Karpas-422 (cell line): ENCODE data around the gene DSCAM. TPM values are rescaled to one million over a fixed set of nuclear protein-coding genes. Genes with fewer than 3 reads are reported as not detected.

ENCODE experiments used
- DNase-seq: peaks from one replicate; pipeline ENCODE4 v3.0.0-alpha.2; 2015
- H2AFZ ChIP-seq: fragments of 200-600 bp; sonication (generic); 2 replicates; pipeline ENCODE4 v1.6.1; 2014; ENCODE audit warnings: antibody characterized with exemption, low read length, mixed read lengths
- H3K27ac ChIP-seq: fragments of 200-600 bp; sonication (generic); 2 replicates; pipeline ENCODE4 v1.5.1; 2014; ENCODE audit warnings: mild to moderate bottlenecking, low read length, moderate library complexity
- H3K27me3 ChIP-seq: fragments of 200-600 bp; sonication (generic); 2 replicates; pipeline ENCODE4 v1.6.1; 2014; ENCODE audit warnings: low read length, mixed read lengths
- H3K36me3 ChIP-seq: fragments of 200-600 bp; sonication (generic); 2 replicates; pipeline ENCODE4 v1.6.1; 2014; ENCODE audit warnings: low read length, mixed read lengths; ENCODE audit not compliant: insufficient read depth
- H3K4me1 ChIP-seq: fragments of 200-600 bp; sonication (generic); 2 replicates; pipeline ENCODE4 v1.6.1; 2014; ENCODE audit warnings: mild to moderate bottlenecking, low read length, mixed read lengths
- H3K4me2 ChIP-seq: fragments of 200-600 bp; sonication (generic); 2 replicates; pipeline ENCODE4 v1.6.1; 2014; ENCODE audit warnings: low read length, low read depth, mild to moderate bottlenecking; ENCODE audit not compliant: poor library complexity, severe bottlenecking
- H3K4me3 ChIP-seq: fragments of 200-600 bp; sonication (generic); 2 replicates; pipeline ENCODE4 v1.5.1; 2014; ENCODE audit warnings: mild to moderate bottlenecking, antibody characterized with exemption, low read length, mixed read lengths
- H3K79me2 ChIP-seq: fragments of 200-600 bp; sonication (generic); 2 replicates; pipeline ENCODE4 v1.6.1; 2014; ENCODE audit warnings: mild to moderate bottlenecking, low read length, mixed read lengths
- H3K9ac ChIP-seq: fragments of 200-600 bp; sonication (generic); 2 replicates; pipeline ENCODE4 v1.6.0; 2014; ENCODE audit warnings: low read length
- H3K9me2 ChIP-seq: fragments of 200-600 bp; sonication (generic), shearing (Covaris generic); replicated peaks from 2 replicates; pipeline ENCODE4 v1.6.0; 2014; ENCODE audit warnings: mild to moderate bottlenecking, low read length, moderate library complexity; ENCODE audit not compliant: insufficient read depth
- H3K9me3 ChIP-seq: fragments of 300-700, 200-600 bp; sonication (generic); 2 replicates; pipeline ENCODE4 v1.6.1; 2014; ENCODE audit warnings: low read length, mixed read lengths
- H4K20me1 ChIP-seq: fragments of 200-600 bp; sonication (generic); 2 replicates; pipeline ENCODE4 v1.6.1; 2014; ENCODE audit warnings: mild to moderate bottlenecking, antibody characterized with exemption, low read length, low read depth; ENCODE audit not compliant: insufficient read depth
- total RNA-seq: library from RNA; depleted of rRNA; stranded (reverse); fragments of >200 nt; shearing (Covaris generic); gene quantifications from 2 replicates; pipeline ENCODE4 v1.2.3, GENCODE V29; 2014; ENCODE audit warnings: low replicate concordance

Gene DSCAM
- total RNA-seq, 1 experiment from 2014 or later = not detected

DNA sequence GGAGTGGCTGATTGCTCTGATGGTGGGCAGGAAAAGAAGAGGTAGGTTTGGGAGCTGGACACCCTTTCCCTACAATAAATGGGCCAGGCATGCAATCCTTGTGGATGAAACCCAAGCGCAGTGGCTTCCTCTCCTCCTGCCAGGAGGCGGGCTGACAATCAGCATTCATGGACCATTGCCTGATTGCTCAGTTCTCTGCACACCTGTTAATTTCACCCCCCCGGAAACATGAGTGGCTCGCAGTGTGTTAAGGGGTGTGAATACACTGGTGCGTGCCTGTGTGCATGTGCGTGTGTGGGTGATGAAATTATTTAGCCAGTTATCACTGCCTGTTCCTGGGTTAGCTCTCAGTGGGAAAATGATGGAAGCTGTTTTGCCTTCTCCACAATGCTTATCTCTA, 669.0 kb downstream of the DSCAM start:
- Histone ChIP-seq H4K20me1 (no peaks in the 10 kb centered on the region), H3K27ac (no peak overlapping the region), H3K9me3 (no peaks in the 10 kb centered on the region; the same call in 1 of the 2 replicates), H3K9ac (no peak overlapping the region), H3K36me3 (no peaks in the 10 kb centered on the region), H3K4me2 (no peak overlapping the region), H3K27me3 (no peaks in the 10 kb centered on the region), H2AFZ (no peak overlapping the region), H3K79me2 (no peaks in the 10 kb centered on the region), H3K9me2 (no peaks in the 10 kb centered on the region), H3K4me1 (no peaks in the 10 kb centered on the region), H3K4me3 (no peak overlapping the region)
- DNase-seq = no peak

DNA sequence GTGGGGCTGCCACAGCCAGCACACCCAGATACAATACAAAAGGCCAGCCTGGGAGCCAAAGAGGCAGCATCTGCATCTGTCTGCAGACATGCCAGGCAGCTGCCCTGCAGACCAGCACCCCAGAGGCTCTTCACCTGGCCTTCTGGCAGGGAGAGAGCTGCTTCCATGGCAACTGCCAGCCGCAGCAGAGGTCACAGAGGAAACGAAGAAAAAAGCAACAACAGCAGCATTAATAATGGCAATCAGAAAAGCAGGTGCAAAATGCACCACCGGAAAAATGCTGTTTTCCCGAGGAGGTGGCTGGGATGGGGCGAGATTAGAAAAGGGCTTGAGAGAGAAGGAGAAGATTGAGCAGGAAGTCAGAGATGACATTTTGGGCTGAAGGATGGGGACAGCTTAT, 670.2 kb downstream of the DSCAM start:
- Histone ChIP-seq H3K27me3 (no peaks in the 10 kb centered on the region), H3K9me2 (no peaks in the 10 kb centered on the region), H3K79me2 (no peaks in the 10 kb centered on the region), H3K36me3 (no peaks in the 10 kb centered on the region), H3K9ac (no peak overlapping the region), H2AFZ (no peak overlapping the region), H4K20me1 (no peaks in the 10 kb centered on the region), H3K4me1 (no peaks in the 10 kb centered on the region), H3K4me3 (no peak overlapping the region), H3K9me3 (no peaks in the 10 kb centered on the region; the same call in 1 of the 2 replicates), H3K4me2 (no peak overlapping the region), H3K27ac (no peak overlapping the region)
- DNase-seq = no peak

DNA sequence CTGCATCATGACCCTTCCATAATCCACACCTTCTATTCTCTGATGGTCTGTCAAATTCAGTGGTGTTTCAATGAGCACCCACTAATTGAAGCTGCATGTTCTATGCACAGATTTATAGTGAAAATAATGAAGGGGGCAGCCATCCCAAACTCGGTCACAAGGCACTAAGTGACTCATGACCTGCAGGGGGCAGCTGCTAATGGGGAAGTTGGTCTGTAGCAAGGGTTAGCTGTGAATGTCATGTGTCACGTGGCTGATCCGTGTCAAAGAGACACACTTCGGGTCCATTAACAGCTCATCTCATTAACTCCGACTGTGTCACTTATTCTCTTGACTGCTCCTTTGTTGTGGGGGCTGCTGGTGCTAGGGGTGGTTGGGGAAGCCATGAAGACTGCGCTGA, 673.1 kb downstream of the DSCAM start:
- H3K27me3 ChIP-seq = no peaks in the 10 kb centered on the region
- H3K9me2 ChIP-seq = no peaks in the 10 kb centered on the region
- no peaks in the 10 kb centered on the region for H3K36me3 ChIP-seq
- H3K27ac ChIP-seq = no peak overlapping the region
- no peak overlapping the region for H2AFZ ChIP-seq
- H3K9ac ChIP-seq = no peak overlapping the region
- H3K4me2 ChIP-seq = no peak overlapping the region
- no peaks in the 10 kb centered on the region for H3K79me2 ChIP-seq
- H3K4me3 ChIP-seq = no peak overlapping the region
- no peaks in the 10 kb centered on the region for H4K20me1 ChIP-seq
- H3K9me3 ChIP-seq = no peaks in the 10 kb centered on the region
- DNase-seq = no peak
- no peaks in the 10 kb centered on the region for H3K4me1 ChIP-seq

DNA sequence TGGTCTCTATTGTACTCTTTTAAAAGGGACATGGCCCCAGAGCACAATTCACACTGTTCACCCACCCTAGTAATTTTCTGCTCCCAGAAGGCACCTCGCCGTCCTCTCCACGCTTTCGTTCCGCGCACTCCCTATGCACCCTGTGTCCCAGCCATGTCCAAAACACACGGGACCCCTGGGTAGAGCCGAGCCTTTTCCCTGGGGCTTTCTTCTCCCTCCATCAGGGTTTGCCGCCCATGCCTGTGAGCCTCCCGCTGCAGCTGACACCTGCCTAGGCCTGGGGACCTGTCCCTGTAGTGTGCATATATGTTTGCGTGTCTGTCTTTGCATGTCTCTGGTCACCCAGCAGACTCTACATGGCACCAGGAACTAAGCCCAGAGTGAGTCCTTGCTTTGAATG, 677.0 kb downstream of the DSCAM start:
- H3K9me2 ChIP-seq = no peaks in the 10 kb centered on the region
- H3K9ac ChIP-seq = no peak overlapping the region
- H3K27ac ChIP-seq = no peak overlapping the region
- H3K27me3 ChIP-seq = no peaks in the 10 kb centered on the region
- H3K36me3 ChIP-seq = no peaks in the 10 kb centered on the region
- H4K20me1 ChIP-seq = no peaks in the 10 kb centered on the region
- no peak overlapping the region for H3K4me2 ChIP-seq
- no peaks in the 10 kb centered on the region for H3K4me1 ChIP-seq
- H3K4me3 ChIP-seq = no peak overlapping the region
- peaks cover 5% of the 10 kb centered on the region; the same call in 1 of the 2 replicates for H3K9me3 ChIP-seq
- no peak overlapping the region for H2AFZ ChIP-seq
- DNase-seq = no peak
- H3K79me2 ChIP-seq = no peaks in the 10 kb centered on the region

DNA sequence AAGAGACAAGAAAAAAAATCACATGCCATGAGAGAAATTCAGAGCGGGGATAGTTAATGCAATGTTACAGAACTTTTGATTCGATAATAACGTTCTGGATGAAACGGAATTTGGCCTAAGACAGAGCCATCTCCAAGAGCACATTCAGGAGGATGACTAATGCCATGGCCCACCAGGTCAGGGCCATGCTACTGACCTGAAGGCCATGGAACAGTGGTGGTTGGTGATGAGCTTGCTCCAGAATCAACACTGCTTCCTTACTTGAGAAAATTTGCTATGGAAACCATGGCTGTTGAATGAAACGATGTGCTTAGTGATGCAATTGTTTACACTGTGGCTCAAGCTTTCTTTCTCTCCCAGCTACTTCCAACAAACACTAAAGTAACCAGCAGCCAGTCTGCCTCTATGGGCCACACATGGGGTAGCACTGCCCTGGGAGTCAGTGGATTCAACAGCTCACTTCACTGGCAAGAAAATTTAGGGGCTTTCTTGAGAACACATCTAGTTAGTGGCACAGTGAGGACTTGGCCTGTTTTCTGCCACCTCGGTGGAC, 680.6 kb downstream of the DSCAM start:
- no peaks in the 10 kb centered on the region for H4K20me1 ChIP-seq
- no peaks in the 10 kb centered on the region for H3K4me1 ChIP-seq
- no peak overlapping the region for H3K4me3 ChIP-seq
- no peak overlapping the region for H2AFZ ChIP-seq
- no peak overlapping the region for H3K27ac ChIP-seq
- H3K36me3 ChIP-seq = no peaks in the 10 kb centered on the region
- no peak for DNase-seq
- no peaks in the 10 kb centered on the region for H3K79me2 ChIP-seq
- H3K4me2 ChIP-seq = no peak overlapping the region
- H3K9me3 ChIP-seq = peaks cover 5% of the 10 kb centered on the region; the same call in 1 of the 2 replicates
- no peaks in the 10 kb centered on the region for H3K9me2 ChIP-seq
- H3K27me3 ChIP-seq = no peaks in the 10 kb centered on the region
- H3K9ac ChIP-seq = no peak overlapping the region

DNA sequence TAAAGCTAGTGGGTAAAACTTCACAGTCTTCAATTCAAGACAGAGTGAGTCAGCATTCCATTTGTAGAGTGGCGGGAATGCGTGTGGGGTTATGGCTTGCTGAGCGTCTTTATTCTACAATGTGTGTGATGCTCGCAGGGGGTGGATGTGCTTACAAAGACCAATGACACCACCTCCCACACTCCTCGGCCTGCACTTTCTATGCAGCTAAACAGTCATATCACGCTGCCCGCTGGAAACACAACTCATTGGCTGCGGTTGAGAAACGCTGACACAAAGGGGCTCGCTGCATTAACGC, 681.2 kb downstream of the DSCAM start:
- H3K79me2 ChIP-seq = no peaks in the 10 kb centered on the region
- H3K4me1 ChIP-seq = no peaks in the 10 kb centered on the region
- H3K4me3 ChIP-seq = no peak overlapping the region
- H3K4me2 ChIP-seq = no peak overlapping the region
- H3K27me3 ChIP-seq = no peaks in the 10 kb centered on the region
- no peak overlapping the region for H3K9ac ChIP-seq
- H3K9me3 ChIP-seq = peaks cover 5% of the 10 kb centered on the region; the same call in 1 of the 2 replicates
- H3K9me2 ChIP-seq = no peaks in the 10 kb centered on the region
- DNase-seq = no peak
- H3K27ac ChIP-seq = no peak overlapping the region
- H2AFZ ChIP-seq = no peak overlapping the region
- H4K20me1 ChIP-seq = no peaks in the 10 kb centered on the region
- H3K36me3 ChIP-seq = no peaks in the 10 kb centered on the region

DNA sequence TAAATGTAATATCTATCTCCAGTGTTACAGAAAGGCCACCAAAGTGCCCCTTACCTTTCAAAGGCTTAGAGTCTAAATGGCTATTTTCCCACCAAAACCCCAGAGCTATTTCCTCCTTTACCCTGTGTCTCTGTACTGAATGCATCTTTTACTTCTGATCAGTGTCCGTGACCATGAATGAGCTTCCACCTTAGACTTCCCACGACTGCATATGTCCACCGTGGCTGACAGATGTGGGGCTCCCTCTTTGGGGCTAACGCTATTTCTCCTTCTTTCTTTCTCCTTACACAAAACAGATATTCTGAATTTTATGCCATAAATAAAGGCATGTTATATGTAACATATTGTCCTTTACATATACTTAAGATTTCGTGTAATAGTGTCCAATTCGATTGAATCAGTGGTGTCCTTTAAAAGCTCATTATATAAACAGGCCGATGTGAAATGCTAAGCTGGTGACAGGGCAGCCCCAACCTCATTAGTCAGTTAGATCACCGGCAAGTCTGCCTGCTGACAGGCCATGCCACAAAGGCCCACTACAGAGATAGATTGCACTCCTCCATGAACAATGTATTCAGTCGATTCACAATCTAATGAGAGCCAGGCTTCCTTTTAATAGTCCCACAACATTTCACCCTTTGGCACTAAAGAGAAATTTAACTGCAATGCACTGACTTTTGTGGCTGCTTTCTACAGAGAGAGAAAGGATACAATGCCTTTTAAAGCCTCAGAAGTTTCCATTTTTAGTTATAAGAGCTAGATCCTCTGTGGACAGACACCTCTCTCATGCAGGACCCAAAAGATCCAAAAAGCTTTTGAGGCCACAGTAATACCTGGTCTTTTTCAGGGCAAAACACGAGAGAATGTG, 681.8 kb downstream of the DSCAM start:
- H2AFZ ChIP-seq = no peak overlapping the region
- no peak overlapping the region for H3K4me2 ChIP-seq
- no peaks in the 10 kb centered on the region for H3K79me2 ChIP-seq
- no peaks in the 10 kb centered on the region for H3K27me3 ChIP-seq
- no peaks in the 10 kb centered on the region for H3K36me3 ChIP-seq
- H3K9ac ChIP-seq = no peak overlapping the region
- H3K4me3 ChIP-seq = no peak overlapping the region
- H3K4me1 ChIP-seq = no peaks in the 10 kb centered on the region
- no peak overlapping the region for H3K27ac ChIP-seq
- DNase-seq = no peak
- H3K9me2 ChIP-seq = no peaks in the 10 kb centered on the region
- H3K9me3 ChIP-seq = peaks cover 5% of the 10 kb centered on the region; the same call in 1 of the 2 replicates
- no peaks in the 10 kb centered on the region for H4K20me1 ChIP-seq

DNA sequence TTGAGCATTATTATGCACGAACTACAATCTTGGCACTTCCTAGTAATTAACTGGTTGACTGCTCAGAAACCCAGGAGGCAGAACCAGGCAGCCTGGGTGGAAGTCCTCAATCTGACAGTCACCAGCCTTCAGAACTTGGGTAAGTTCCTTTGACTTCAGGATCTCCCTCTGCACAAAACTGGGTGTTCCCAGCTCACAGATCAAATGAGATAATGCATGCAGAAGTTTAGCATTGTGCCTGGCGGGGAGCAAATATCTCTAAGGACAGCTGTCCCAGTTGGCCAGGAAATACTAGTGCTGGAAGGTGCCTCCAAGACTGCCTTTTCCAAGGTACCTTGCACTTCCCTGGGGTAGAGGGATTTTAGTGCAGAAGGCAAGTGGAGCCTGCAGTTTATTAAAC, 684.9 kb downstream of the DSCAM start:
- Histone ChIP-seq H3K9ac (no peak overlapping the region), H3K9me3 (peaks cover 3% of the 10 kb centered on the region; the same call in 1 of the 2 replicates), H3K79me2 (no peaks in the 10 kb centered on the region), H3K4me3 (no peak overlapping the region), H3K27ac (no peak overlapping the region), H3K9me2 (no peaks in the 10 kb centered on the region), H3K36me3 (no peaks in the 10 kb centered on the region), H3K27me3 (no peaks in the 10 kb centered on the region), H4K20me1 (no peaks in the 10 kb centered on the region), H3K4me1 (no peaks in the 10 kb centered on the region), H3K4me2 (no peak overlapping the region), H2AFZ (no peak overlapping the region)
- no peak for DNase-seq
